Thyroid gland (tissue), 4 donors: ENCODE measurements around the gene EFCAB6. TPM values are rescaled to one million over a fixed set of nuclear protein-coding genes. Genes with fewer than 3 reads are reported as not detected.
"Not testable (repeated sequence)": the region's sequence is repeated elsewhere in the genome, so short reads cannot be mapped to it uniquely, and the experiment has no call there.

Experiments
- DNase-seq, 2 donors: peaks; one replicate each; pipeline ENCODE4 v3.0.0-alpha.2; 2019
- H3K27ac ChIP-seq, 3 donors: fragments of 200-600 bp; sonication (generic); 1 replicate in 2 of 3; 2 replicates in 1 of 3; pipeline ENCODE4 v1.5.1; 2016 to 2019; ENCODE audit warnings: mild to moderate bottlenecking in 1 of 3, moderate library complexity in 1 of 3
- H3K27me3 ChIP-seq: fragments of 200-600 bp; sonication (generic); one replicate; pipeline ENCODE4 v1.5.1; 2019
- H3K36me3 ChIP-seq, 2 donors: fragments of 200-600 bp; sonication (generic); one replicate each; pipeline ENCODE4 v1.5.1; 2016 to 2019
- H3K4me1 ChIP-seq, 2 donors: fragments of 200-600 bp; sonication (generic); one replicate each; pipeline ENCODE4 v1.5.1; 2017 to 2019
- H3K4me3 ChIP-seq, 3 donors: fragments of 200-600 bp; sonication (generic); replicated peaks in 1 of 3; 1 replicate in 2 of 3; 2 replicates in 1 of 3; pipeline ENCODE4 v1.5.1; 2016; ENCODE audit warnings: mild to moderate bottlenecking in 1 of 3
- H3K9me3 ChIP-seq: fragments of 200-600 bp; sonication (generic); one replicate; pipeline ENCODE4 v1.5.1; 2017
- CTCF ChIP-seq, 6 experiments: fragments of 200-600 bp in 3 of 6; fragments of 450-650 bp in 3 of 6; sonication (generic) in 3 of 6; IDR thresholded peaks; one replicate each; pipeline ENCODE4 v1.5.1; 2016 to 2019; ENCODE audit warnings: antibody characterized with exemption in 6 of 6, mild to moderate bottlenecking in 2 of 6, inconsistent platforms in 1 of 6, moderate library complexity in 1 of 6
- POLR2A ChIP-seq, 2 donors: fragments of 450-650 bp; IDR thresholded peaks; one replicate each; pipeline ENCODE4 v1.6.1; 2017; ENCODE audit warnings: antibody characterized with exemption in 2 of 2, mild to moderate bottlenecking in 2 of 2, moderate library complexity in 1 of 2
- WGBS, 2 donors: methylation state at CpG; one replicate each; pipeline ENCODE4 v1.1.5; 2017; 5-methylcytosine and 5-hydroxymethylcytosine counted together
- intact Hi-C: fragments of 100-400 bp; cut with DNase I; formaldehyde crosslinking; loops from one replicate; pipeline ENCODE4 v1.15.1; 2023
- total RNA-seq, 4 donors: library from RNA; depleted of rRNA; stranded (reverse); fragments of >200 nt; gene quantifications; one replicate each; pipeline ENCODE4 v1.2.3, GENCODE V29; 2016

Gene EFCAB6
- total RNA-seq, 4 donors from 2014 or later, result 10.9 to 26.1 (median 14.1) TPM

- 88 to 95% methylated on average over 8 of the region's 8 CpGs for WGBS, 2 donors
- no peak for DNase-seq
- intact Hi-C loops, result no loop called here
- no peaks in the 10 kb centered on the region for H3K27me3 ChIP-seq
- H3K4me1 ChIP-seq, result no peaks in the 10 kb centered on the region
- no peak overlapping the region for H3K27ac ChIP-seq
- H3K4me3 ChIP-seq, result no peak overlapping the region
- H3K9me3 ChIP-seq, result no peaks in the 10 kb centered on the region
- H3K36me3 ChIP-seq, result no peaks in the 10 kb centered on the region
- TF ChIP-seq POLR2A (IDR thresholded peaks at IDR 0.05) (no peak), CTCF (IDR thresholded peaks at IDR 0.05) (no peak)
Observed at GRCh38 chr22:43667656-43668055, 144.4 kb downstream of the EFCAB6 start.

GRCh38 chr22:43666457-43666856, 145.6 kb downstream of the EFCAB6 start:
- intact Hi-C loops, result no loop called here
- no peak overlapping the region for H3K4me3 ChIP-seq
- DNase-seq, result no peak
- H3K4me1 ChIP-seq, result no peaks in the 10 kb centered on the region
- TF ChIP-seq CTCF (IDR thresholded peaks at IDR 0.05) (no peak), POLR2A (IDR thresholded peaks at IDR 0.05) (no peak)
- 81 to 83% methylated on average over 5 of the region's 5 CpGs for WGBS, 2 donors
- H3K27ac ChIP-seq, result no peak overlapping the region
- H3K27me3 ChIP-seq, result no peaks in the 10 kb centered on the region
- H3K36me3 ChIP-seq, result no peaks in the 10 kb centered on the region
- H3K9me3 ChIP-seq, result no peaks in the 10 kb centered on the region

GRCh38 chr22:43658823-43659222, 153.3 kb downstream of the EFCAB6 start:
- Histone ChIP-seq H3K27ac (no peak overlapping the region), H3K4me1 (no peaks in the 10 kb centered on the region), H3K9me3 (no peaks in the 10 kb centered on the region), H3K27me3 (no peaks in the 10 kb centered on the region), H3K4me3 (no peak overlapping the region), H3K36me3 (no peaks in the 10 kb centered on the region)
- DNase-seq, result no peak
- intact Hi-C loops, result no loop called here
- no peak for TF ChIP-seq CTCF (IDR thresholded peaks at IDR 0.05)
- no peak for TF ChIP-seq POLR2A (IDR thresholded peaks at IDR 0.05)
- WGBS, 2 donors, result 55 to 59% methylated on average over 9 of the region's 9 CpGs

GRCh38 chr22:43656581-43656980, 155.5 kb downstream of the EFCAB6 start:
- H3K4me3 ChIP-seq, H3K27me3 ChIP-seq, H3K27ac ChIP-seq, H3K36me3 ChIP-seq, DNase-seq, H3K4me1 ChIP-seq, H3K9me3 ChIP-seq, intact Hi-C loops: not testable (repeated sequence)
- WGBS, 2 donors, result 91 to 94% methylated on average over 6 of the region's 6 CpGs

- 93 to 95% methylated on average over 4 of the region's 4 CpGs for WGBS, 2 donors
- Histone ChIP-seq H3K4me3 (no peak overlapping the region), H3K9me3 (no peaks in the 10 kb centered on the region), H3K36me3 (no peaks in the 10 kb centered on the region), H3K4me1 (no peaks in the 10 kb centered on the region), H3K27me3 (no peaks in the 10 kb centered on the region), H3K27ac (no peak overlapping the region)
- TF ChIP-seq POLR2A (IDR thresholded peaks at IDR 0.05), result no peak
- TF ChIP-seq CTCF (IDR thresholded peaks at IDR 0.05), result no peak
- intact Hi-C loops, result no loop called here
- no peak for DNase-seq
Observed at GRCh38 chr22:43654271-43654670, 157.8 kb downstream of the EFCAB6 start.

- no peaks in the 10 kb centered on the region for H3K36me3 ChIP-seq
- H3K27ac ChIP-seq, result no peak overlapping the region
- H3K4me3 ChIP-seq, result no peak overlapping the region
- no peak for TF ChIP-seq POLR2A (IDR thresholded peaks at IDR 0.05)
- no peak for TF ChIP-seq CTCF (IDR thresholded peaks at IDR 0.05)
- H3K4me1 ChIP-seq, result no peaks in the 10 kb centered on the region
- DNase-seq, result no peak
- intact Hi-C loops, result no loop called here
- no peaks in the 10 kb centered on the region for H3K27me3 ChIP-seq
- WGBS, 2 donors, result 96 to 97% methylated on average over 4 of the region's 4 CpGs
- H3K9me3 ChIP-seq, result no peaks in the 10 kb centered on the region
Observed at GRCh38 chr22:43652845-43653244, 159.3 kb downstream of the EFCAB6 start.
